H1 (cell line): Measurements from ENCODE around the gene RAN. TPM values are rescaled to one million over a fixed set of nuclear protein-coding genes. Genes with fewer than 3 reads are reported as not detected.

Experiments used
- CEBPB ChIP-seq: IDR thresholded peaks from 2 replicates; pipeline ENCODE4 v1.6.1; 2012; ENCODE audit warnings: low read depth, low read length
- CREB1 ChIP-seq: IDR thresholded peaks from 2 replicates; pipeline ENCODE4 v1.6.1; 2012; ENCODE audit warnings: inconsistent platforms
- CTBP2 ChIP-seq: IDR thresholded peaks from 2 replicates; pipeline ENCODE4 v1.7.0; 2011; ENCODE audit warnings: borderline replicate concordance, mild to moderate bottlenecking, moderate library complexity, mixed read lengths, low read length; ENCODE audit not compliant: insufficient read depth, insufficient read length
- HDAC2 ChIP-seq, 2 experiments: fragments of 300-600 bp in 1 of 2; sonication (generic) in 1 of 2; IDR thresholded peaks; 2 replicates each; pipeline ENCODE4 v1.6.1; 2011 to 2012; ENCODE audit warnings: low read depth in 2 of 2, low read length in 2 of 2, mild to moderate bottlenecking in 2 of 2, moderate library complexity in 2 of 2, borderline replicate concordance in 1 of 2, inconsistent platforms in 1 of 2
- JUND ChIP-seq: IDR thresholded peaks from 2 replicates; pipeline ENCODE4 v1.6.1; 2011; ENCODE audit warnings: mild to moderate bottlenecking, improper control_type of control experiment, low read length
- POLR2A ChIP-seq, 2 experiments: IDR thresholded peaks; 1 replicate in 1 of 2; 2 replicates in 1 of 2; pipeline ENCODE4 v1.6.1; 2011; ENCODE audit warnings: low read depth in 2 of 2, low read length in 2 of 2, mild to moderate bottlenecking in 2 of 2; ENCODE audit errors: control extremely low read depth in 1 of 2
- POLR2AphosphoS5 ChIP-seq: IDR thresholded peaks from 2 replicates; pipeline ENCODE4 v1.6.1; 2011; ENCODE audit warnings: low read depth, low read length
- RAD21 ChIP-seq, 2 experiments: IDR thresholded peaks in 1 of 2; conservative IDR thresholded peaks in 1 of 2; 2 replicates each; pipeline ENCODE4 v1.6.1; 2011; ENCODE audit warnings: low read depth in 2 of 2, low read length in 2 of 2, improper control_type of control experiment in 1 of 2, inconsistent platforms in 1 of 2, mild to moderate bottlenecking in 1 of 2, moderate library complexity in 1 of 2
- SUZ12 ChIP-seq: fragments of 200-600 bp; sonication (generic); IDR thresholded peaks from 2 replicates; pipeline ENCODE4 v1.6.1; 2012; ENCODE audit warnings: mild to moderate bottlenecking, inconsistent platforms, low read length, moderate library complexity, mixed read lengths
- TBP ChIP-seq: IDR thresholded peaks from 2 replicates; pipeline ENCODE4 v1.6.1; 2011; ENCODE audit warnings: low read depth, low read length, improper control_type of control experiment
- polyA plus RNA-seq, 7 experiments: library from polyadenylated mRNA; depleted of rRNA in 3 of 7; stranded (reverse) in 5 of 7; unstranded in 2 of 7; fragments of >200 nt in 5 of 7; fragments of 200-250 nt in 2 of 7; gene quantifications; 1 replicate in 5 of 7; 2 replicates in 1 of 7; 4 replicates in 1 of 7; pipeline versions ENCODE4 v1.2.1 to v1.2.3, GENCODE V29; 2011 to 2013; ENCODE audit warnings: missing spikeins in 2 of 7, mixed read lengths in 2 of 7
- total RNA-seq: library from RNA; stranded (reverse); fragmentation: NEBNext Ultra II Directional; extraction: Animal tissue kit (Norgen Biotek cat#: 25700); gene quantifications from 2 replicates; pipeline ENCODE4 v1.2.1, GENCODE V29; 2021
- TF ChIP-seq, protein P1 (sequence below), 3 experiments: IDR thresholded peaks; 1 replicate in 2 of 3; 2 replicates in 1 of 3; pipeline versions ENCODE4 v1.5.1 to v1.6.1; 2011; ENCODE audit warnings: low read length in 3 of 3, mild to moderate bottlenecking in 3 of 3, inconsistent platforms in 2 of 3, low read depth in 1 of 3, moderate library complexity in 1 of 3; ENCODE audit not compliant: insufficient read depth in 1 of 3; ENCODE audit errors: control extremely low read depth in 1 of 3

The RAN gene
- total and polyA plus RNA-seq, 2 of the 8 experiments (the other 6 are each of a cell fraction or from before 2014, with no cell fraction given), result 2,064 to 2,203 TPM

DNA sequence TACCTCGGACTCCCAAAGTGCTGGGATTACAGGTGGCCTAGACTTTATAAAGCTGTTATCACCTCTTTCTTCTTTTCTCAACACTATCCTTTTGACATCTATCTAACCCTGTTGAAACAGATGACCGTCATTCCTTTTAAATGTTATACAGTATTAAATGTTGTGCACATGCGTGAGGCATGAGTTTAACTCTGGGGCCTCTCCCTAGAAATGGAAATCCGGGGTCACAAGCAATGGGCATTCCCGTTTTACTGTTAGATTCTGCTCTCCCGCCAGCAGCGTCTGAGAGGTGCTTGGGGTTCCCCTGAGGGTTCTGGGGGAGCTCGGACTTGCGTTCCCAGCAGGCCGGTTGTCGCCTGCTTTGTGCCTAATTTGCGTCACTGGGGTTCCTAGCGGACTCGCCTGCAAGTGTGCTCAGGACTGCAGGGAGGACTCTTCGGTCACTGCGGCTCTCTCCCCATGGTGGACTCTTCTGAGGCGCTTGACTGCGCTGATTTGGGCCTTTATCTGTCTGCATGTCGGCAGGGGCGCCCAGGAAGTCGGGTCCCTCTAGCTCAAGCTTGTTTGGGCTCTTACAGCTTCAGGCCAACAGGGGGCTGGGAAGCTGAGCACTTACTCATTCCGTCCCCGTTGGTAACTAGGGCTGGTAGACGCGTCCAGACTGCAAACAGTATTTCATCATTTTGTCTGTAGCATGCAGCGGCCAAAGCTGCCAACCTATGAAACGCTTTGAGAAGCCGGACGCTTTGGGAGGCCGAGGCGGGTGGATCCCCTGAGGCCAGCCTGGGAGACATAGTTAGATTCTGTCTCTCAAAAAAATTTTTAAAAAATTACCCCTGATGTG lies 1.2 kb upstream of the RAN start (continued):
- TF ChIP-seq POLR2AphosphoS5 (peak; percentile 57), POLR2A (IDR thresholded peaks at IDR 0.05; ENCODE audit: control extremely low read depth in 1 of 2, low read depth in 2 of 2, low read length in 2 of 2) (peak in 1 of 2 experiments; percentile 36; a peak in 1 of 3 replicates), CREB1 (0 out of 2 replicates have a peak, but pooled peaks have one; percentile 15), HDAC2 (IDR thresholded peaks at IDR 0.05; ENCODE audit: borderline replicate concordance in 1 of 2, low read depth in 2 of 2, low read length in 2 of 2) (no peak), SUZ12 (no peak), JUND (0 out of 2 replicates have a peak, but pooled peaks have one; percentile 20), CEBPB (peak; percentile 53; the same call in 1 of the 2 replicates), CTBP2 (no peak), RAD21 (IDR thresholded peaks at IDR 0.05 in 1 of 2, conservative IDR thresholded peaks at IDR 0.05 in 1 of 2; ENCODE audit: low read depth in 2 of 2, low read length in 2 of 2) (peak; percentile 33 to 55), TBP (0 out of 2 replicates have a peak, but pooled peaks have one; percentile 30)
- TF ChIP-seq, protein P1, sequence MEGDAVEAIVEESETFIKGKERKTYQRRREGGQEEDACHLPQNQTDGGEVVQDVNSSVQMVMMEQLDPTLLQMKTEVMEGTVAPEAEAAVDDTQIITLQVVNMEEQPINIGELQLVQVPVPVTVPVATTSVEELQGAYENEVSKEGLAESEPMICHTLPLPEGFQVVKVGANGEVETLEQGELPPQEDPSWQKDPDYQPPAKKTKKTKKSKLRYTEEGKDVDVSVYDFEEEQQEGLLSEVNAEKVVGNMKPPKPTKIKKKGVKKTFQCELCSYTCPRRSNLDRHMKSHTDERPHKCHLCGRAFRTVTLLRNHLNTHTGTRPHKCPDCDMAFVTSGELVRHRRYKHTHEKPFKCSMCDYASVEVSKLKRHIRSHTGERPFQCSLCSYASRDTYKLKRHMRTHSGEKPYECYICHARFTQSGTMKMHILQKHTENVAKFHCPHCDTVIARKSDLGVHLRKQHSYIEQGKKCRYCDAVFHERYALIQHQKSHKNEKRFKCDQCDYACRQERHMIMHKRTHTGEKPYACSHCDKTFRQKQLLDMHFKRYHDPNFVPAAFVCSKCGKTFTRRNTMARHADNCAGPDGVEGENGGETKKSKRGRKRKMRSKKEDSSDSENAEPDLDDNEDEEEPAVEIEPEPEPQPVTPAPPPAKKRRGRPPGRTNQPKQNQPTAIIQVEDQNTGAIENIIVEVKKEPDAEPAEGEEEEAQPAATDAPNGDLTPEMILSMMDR (IDR thresholded peaks at IDR 0.05; ENCODE audit: control extremely low read depth in 1 of 3, insufficient read depth in 1 of 3, low read depth in 1 of 3, low read length in 3 of 3), result peak; percentile 56 to 75 (median 65)
